Tibial nerve (tissue), 3 donors: ENCODE results near the gene ZBTB20.

Source experiments
- CTCF ChIP-seq, 5 experiments: fragments of 200-600 bp in 3 of 5; fragments of 450-650 bp in 2 of 5; sonication (generic) in 3 of 5; IDR thresholded peaks; one replicate each; pipeline ENCODE4 v1.5.1; 2016 to 2019; ENCODE audit warnings: antibody characterized with exemption in 5 of 5, mild to moderate bottlenecking in 3 of 5, moderate library complexity in 2 of 5
- POLR2A ChIP-seq, 2 donors: fragments of 450-650 bp; IDR thresholded peaks; one replicate each; pipeline ENCODE4 v1.6.1; 2017; ENCODE audit warnings: antibody characterized with exemption in 2 of 2, mild to moderate bottlenecking in 2 of 2, moderate library complexity in 2 of 2

GRCh38 chr3:114634635-114635034, 512.5 kb downstream of the ZBTB20 start:
- no peak for TF ChIP-seq CTCF (IDR thresholded peaks at IDR 0.05)
- no peak for TF ChIP-seq POLR2A (IDR thresholded peaks at IDR 0.05)
